Gastroesophageal sphincter (tissue), 4 donors: ENCODE measurements around the gene QPCT. TPM values are rescaled to one million over a fixed set of nuclear protein-coding genes. Genes with fewer than 3 reads are reported as not detected.

ENCODE experiments used
- ATAC-seq: fragments of 150-250 bp; one replicate; pipeline ENCODE4 v1.9.1; 2016; ENCODE audit warnings: mild to moderate bottlenecking, moderate library complexity
- H3K27ac ChIP-seq, 4 donors: fragments of 200-600 bp; sonication (generic) in 3 of 4; 1 replicate in 3 of 4; 2 replicates in 1 of 4; pipeline ENCODE4 v1.5.1; 2016 to 2019
- H3K27me3 ChIP-seq: fragments of 200-600 bp; sonication (generic); one replicate; pipeline ENCODE4 v1.5.1; 2019
- H3K36me3 ChIP-seq, 2 donors: fragments of 200-600 bp; sonication (generic); one replicate each; pipeline ENCODE4 v1.5.1; 2019; ENCODE audit warnings: control low read depth in 1 of 2
- H3K4me1 ChIP-seq, 3 donors: fragments of 200-600 bp; sonication (generic); 1 replicate in 2 of 3; 2 replicates in 1 of 3; pipeline ENCODE4 v1.5.1; 2016 to 2019; ENCODE audit warnings: control low read depth in 2 of 3
- H3K4me3 ChIP-seq, 2 donors: fragments of 200-600 bp; sonication (generic); one replicate each; pipeline ENCODE4 v1.5.1; 2019; ENCODE audit warnings: mild to moderate bottlenecking in 1 of 2, moderate library complexity in 1 of 2
- H3K9me3 ChIP-seq, 3 donors: fragments of 200-600 bp; sonication (generic); one replicate each; pipeline ENCODE4 v1.5.1; 2017 to 2019; ENCODE audit warnings: control low read depth in 2 of 3
- EP300 ChIP-seq: sonication (generic); formaldehyde crosslinking; IDR thresholded peaks from one replicate; pipeline ENCODE4 v1.6.1; 2017; ENCODE audit warnings: antibody characterized with exemption, mild to moderate bottlenecking
- POLR2A ChIP-seq, 2 donors: fragments of 450-650 bp; IDR thresholded peaks; one replicate each; pipeline ENCODE4 v1.6.1; 2017; ENCODE audit warnings: antibody characterized with exemption in 2 of 2, mild to moderate bottlenecking in 2 of 2, moderate library complexity in 1 of 2
- POLR2AphosphoS5 ChIP-seq: sonication (generic); formaldehyde crosslinking; IDR thresholded peaks from one replicate; pipeline ENCODE4 v1.6.1; 2017; ENCODE audit warnings: antibody characterized with exemption
- WGBS, 2 donors: methylation state at CpG; one replicate each; pipeline ENCODE4 v1.1.5; 2018; ENCODE audit warnings: low coverage in 1 of 2; 5-methylcytosine and 5-hydroxymethylcytosine counted together
- total RNA-seq, 4 donors: library from RNA; depleted of rRNA; stranded (reverse); fragments of >200 nt; gene quantifications; one replicate each; pipeline ENCODE4 v1.1.0, GENCODE V29; 2016
- TF ChIP-seq, protein P1 (sequence below), 4 experiments: fragments of 200-600 bp in 2 of 4; fragments of 450-650 bp in 2 of 4; sonication (generic) in 1 of 4; IDR thresholded peaks; one replicate each; pipeline ENCODE4 v1.5.1; 2017 to 2019; ENCODE audit warnings: antibody characterized with exemption in 4 of 4, mild to moderate bottlenecking in 2 of 4, moderate library complexity in 2 of 4

QPCT gene
- total RNA-seq, 4 donors from 2014 or later = 1.5 to 5.2 (median 2.6) TPM

- TF ChIP-seq EP300 (no peak), POLR2AphosphoS5 (no peak), POLR2A (IDR thresholded peaks at IDR 0.05) (no peak)
- TF ChIP-seq, protein P1, sequence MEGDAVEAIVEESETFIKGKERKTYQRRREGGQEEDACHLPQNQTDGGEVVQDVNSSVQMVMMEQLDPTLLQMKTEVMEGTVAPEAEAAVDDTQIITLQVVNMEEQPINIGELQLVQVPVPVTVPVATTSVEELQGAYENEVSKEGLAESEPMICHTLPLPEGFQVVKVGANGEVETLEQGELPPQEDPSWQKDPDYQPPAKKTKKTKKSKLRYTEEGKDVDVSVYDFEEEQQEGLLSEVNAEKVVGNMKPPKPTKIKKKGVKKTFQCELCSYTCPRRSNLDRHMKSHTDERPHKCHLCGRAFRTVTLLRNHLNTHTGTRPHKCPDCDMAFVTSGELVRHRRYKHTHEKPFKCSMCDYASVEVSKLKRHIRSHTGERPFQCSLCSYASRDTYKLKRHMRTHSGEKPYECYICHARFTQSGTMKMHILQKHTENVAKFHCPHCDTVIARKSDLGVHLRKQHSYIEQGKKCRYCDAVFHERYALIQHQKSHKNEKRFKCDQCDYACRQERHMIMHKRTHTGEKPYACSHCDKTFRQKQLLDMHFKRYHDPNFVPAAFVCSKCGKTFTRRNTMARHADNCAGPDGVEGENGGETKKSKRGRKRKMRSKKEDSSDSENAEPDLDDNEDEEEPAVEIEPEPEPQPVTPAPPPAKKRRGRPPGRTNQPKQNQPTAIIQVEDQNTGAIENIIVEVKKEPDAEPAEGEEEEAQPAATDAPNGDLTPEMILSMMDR (IDR thresholded peaks at IDR 0.05) = no peak
- H3K4me1 ChIP-seq = peaks cover 0 to 19% (median 0%) of the 10 kb centered on the region in 3 donors
- peaks cover 15% of the 10 kb centered on the region for H3K27me3 ChIP-seq
- H3K36me3 ChIP-seq = no peaks in the 10 kb centered on the region
- H3K4me3 ChIP-seq = no peak overlapping the region
- 85 to 94% methylated on average over 5 of the region's 5 CpGs for WGBS, 2 donors
- ATAC-seq = no peak
- H3K27ac ChIP-seq = no peak overlapping the region
- no peaks in the 10 kb centered on the region for H3K9me3 ChIP-seq
These were observed 3.7 kb downstream of the QPCT start for GRCh38 chr2:37348155-37348554.

DNA sequence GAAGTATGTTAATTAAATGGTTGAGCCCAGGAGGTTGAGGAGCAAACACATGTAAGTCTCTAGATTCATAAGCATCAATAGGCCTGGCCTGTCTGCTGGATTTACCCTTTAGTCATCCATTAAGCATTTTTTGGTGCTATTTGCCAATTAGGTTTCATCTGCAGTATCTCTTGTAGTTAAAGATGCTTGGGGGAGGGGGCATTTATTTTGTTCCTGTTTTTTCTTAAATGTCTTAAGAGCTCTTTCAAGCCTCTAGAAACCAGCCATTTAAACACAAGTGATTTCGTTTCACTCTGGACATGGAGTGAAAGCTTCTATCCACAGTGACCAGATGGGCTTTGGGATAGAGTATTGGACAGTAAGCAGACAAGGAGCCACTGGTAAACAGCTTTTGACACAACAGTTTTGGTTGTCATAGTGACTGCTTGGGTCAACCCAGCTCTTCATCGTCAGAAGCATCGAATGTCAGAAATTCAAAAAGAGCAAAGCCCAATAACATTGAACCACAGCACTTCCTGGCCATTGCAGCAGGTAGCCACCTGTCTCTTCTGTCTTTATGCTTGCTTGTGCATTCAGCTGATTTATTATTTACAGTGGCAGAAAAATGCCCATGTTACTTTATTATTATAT is 4.9 kb downstream of the QPCT start:
- H3K27ac ChIP-seq = no peak overlapping the region
- no peak for ATAC-seq
- no peak overlapping the region for H3K4me3 ChIP-seq
- WGBS, 2 donors = 73 to 83% methylated on average over 3 of the region's 3 CpGs
- peaks cover 15% of the 10 kb centered on the region for H3K27me3 ChIP-seq
- TF ChIP-seq EP300 = no peak
- TF ChIP-seq POLR2AphosphoS5 = no peak
- no peak for TF ChIP-seq POLR2A (IDR thresholded peaks at IDR 0.05)
- TF ChIP-seq, protein P1 (IDR thresholded peaks at IDR 0.05) = no peak
- H3K4me1 ChIP-seq = peaks cover 0 to 12% (median 0%) of the 10 kb centered on the region in 3 donors
- no peaks in the 10 kb centered on the region for H3K36me3 ChIP-seq
- H3K9me3 ChIP-seq = no peaks in the 10 kb centered on the region

- H3K27me3 ChIP-seq = peaks cover 15% of the 10 kb centered on the region
- peaks cover 0 to 5% (median 0%) of the 10 kb centered on the region in 3 donors for H3K4me1 ChIP-seq
- no peaks in the 10 kb centered on the region for H3K9me3 ChIP-seq
- 55 to 57% methylated on average over 3 of the region's 3 CpGs for WGBS, 2 donors
- no peak for TF ChIP-seq POLR2A (IDR thresholded peaks at IDR 0.05)
- TF ChIP-seq, protein P1 (IDR thresholded peaks at IDR 0.05) = no peak
- TF ChIP-seq POLR2AphosphoS5 = no peak
- TF ChIP-seq EP300 = no peak
- H3K4me3 ChIP-seq = no peak overlapping the region
- no peak overlapping the region for H3K27ac ChIP-seq
- H3K36me3 ChIP-seq = no peaks in the 10 kb centered on the region
- ATAC-seq = no peak
These were observed 5.6 kb downstream of the QPCT start for GRCh38 chr2:37350034-37350433.

DNA sequence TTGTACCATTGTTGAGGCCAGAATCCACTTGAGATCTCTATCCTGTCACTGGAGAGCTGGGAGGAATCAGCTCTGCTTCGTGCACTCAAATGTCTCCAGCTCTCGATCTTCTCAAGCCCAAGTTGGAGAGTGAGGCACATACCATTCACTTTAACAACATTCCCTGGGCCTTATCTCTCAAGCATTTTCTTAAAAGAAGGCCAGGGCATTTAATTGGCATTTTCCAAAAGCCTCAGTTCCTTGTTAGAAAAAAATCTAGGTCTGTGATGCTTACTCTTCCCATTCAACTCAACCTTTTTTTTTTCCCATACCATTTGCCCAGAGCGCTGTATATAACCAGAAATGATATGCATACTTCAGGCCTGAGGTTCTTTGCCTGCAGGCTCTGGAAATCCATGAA is 10.1 kb downstream of the QPCT start:
- Histone ChIP-seq H3K4me3 (no peak overlapping the region), H3K4me1 (no peaks in the 10 kb centered on the region), H3K36me3 (no peaks in the 10 kb centered on the region), H3K27me3 (peaks cover 7% of the 10 kb centered on the region), H3K27ac (no peak overlapping the region), H3K9me3 (no peaks in the 10 kb centered on the region)
- 92 to 100% methylated on average over 1 to 3 of the region's 3 CpGs for WGBS, 2 donors
- TF ChIP-seq EP300 (no peak), POLR2AphosphoS5 (no peak), POLR2A (IDR thresholded peaks at IDR 0.05) (no peak)
- TF ChIP-seq, protein P1 (IDR thresholded peaks at IDR 0.05) = no peak
- ATAC-seq = no peak

DNA sequence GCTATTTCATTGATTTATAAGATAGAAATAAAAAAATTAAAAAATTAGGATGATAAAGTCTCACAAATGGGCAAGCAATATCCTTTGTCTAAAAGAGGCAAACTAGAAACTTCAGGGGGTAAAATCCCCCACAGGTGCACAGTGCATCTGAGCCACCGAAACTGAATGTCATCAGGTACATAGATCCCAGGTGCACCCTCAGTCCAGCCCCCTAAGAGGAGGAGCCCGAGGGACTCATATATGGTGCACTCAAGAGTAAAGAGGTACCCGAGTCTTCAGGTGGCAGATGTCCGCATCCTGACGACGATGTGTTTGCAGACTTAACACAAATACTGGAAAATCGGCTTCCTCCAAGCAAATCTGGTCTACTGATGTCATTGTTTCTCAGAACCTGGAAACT is 11.3 kb downstream of the QPCT start:
- no peak overlapping the region for H3K27ac ChIP-seq
- H3K27me3 ChIP-seq = no peaks in the 10 kb centered on the region
- no peaks in the 10 kb centered on the region for H3K36me3 ChIP-seq
- 89 to 98% methylated on average over 6 of the region's 7 CpGs for WGBS, 2 donors
- H3K4me1 ChIP-seq = no peaks in the 10 kb centered on the region
- H3K9me3 ChIP-seq = no peaks in the 10 kb centered on the region
- ATAC-seq = no peak
- no peak overlapping the region for H3K4me3 ChIP-seq
- TF ChIP-seq EP300 = no peak
- TF ChIP-seq POLR2A (IDR thresholded peaks at IDR 0.05) = no peak
- TF ChIP-seq, protein P1 (IDR thresholded peaks at IDR 0.05) = no peak
- TF ChIP-seq POLR2AphosphoS5 = no peak
